Neural cell (in vitro differentiated cells): Measurements from ENCODE around the gene FAM118B. TPM values are rescaled to one million over a fixed set of nuclear protein-coding genes. Genes with fewer than 3 reads are reported as not detected.

Experiments used
- H2AFZ ChIP-seq: fragments of 200-600, 300-800 bp; sonication (generic), shearing (Covaris generic); 2 replicates; pipeline ENCODE4 v1.6.0; 2014; ENCODE audit warnings: low read depth, mild to moderate bottlenecking, antibody characterized with exemption, low read length, moderate library complexity
- H3F3A ChIP-seq: fragments of 200-600 bp; shearing (Covaris generic); 2 replicates; pipeline ENCODE4 v1.6.1; 2016; ENCODE audit warnings: mild to moderate bottlenecking, moderate library complexity, mixed read lengths, antibody characterized with exemption, low read length; ENCODE audit not compliant: insufficient read depth, poor library complexity, severe bottlenecking
- H3K27ac ChIP-seq: fragments of 200-600, 300-800 bp; sonication (generic), shearing (Covaris generic); 2 replicates; pipeline ENCODE4 v1.5.1; 2014; ENCODE audit warnings: mild to moderate bottlenecking, low read length, moderate library complexity
- H3K27me3 ChIP-seq: fragments of 300-800, 200-600 bp; sonication (generic), shearing (Covaris generic); 2 replicates; pipeline ENCODE4 v1.6.0; 2014; ENCODE audit warnings: mild to moderate bottlenecking, low read depth, low read length, moderate library complexity; ENCODE audit not compliant: insufficient read depth
- H3K36me3 ChIP-seq: fragments of 300-800, 200-600 bp; sonication (generic), shearing (Covaris generic); 2 replicates; pipeline ENCODE4 v1.5.1; 2014; ENCODE audit warnings: mild to moderate bottlenecking, antibody characterized with exemption, low read length, moderate library complexity; ENCODE audit not compliant: insufficient read depth
- H3K4me2 ChIP-seq: fragments of 300-800, 200-600 bp; sonication (generic), shearing (Covaris generic); 2 replicates; pipeline ENCODE4 v1.6.0; 2014; ENCODE audit warnings: mild to moderate bottlenecking, low read length
- H3K4me3 ChIP-seq: fragments of 300-800, 200-600 bp; sonication (generic), shearing (Covaris generic); 2 replicates; pipeline ENCODE4 v1.5.1; 2014; ENCODE audit warnings: mild to moderate bottlenecking, low read length, moderate library complexity
- H3K79me2 ChIP-seq: fragments of 200-600 bp; shearing (Covaris generic); replicated peaks from 2 replicates; pipeline ENCODE4 v1.6.0; 2014; ENCODE audit warnings: mild to moderate bottlenecking, low read length, moderate library complexity; ENCODE audit not compliant: insufficient read depth
- H3K9ac ChIP-seq: fragments of 300-800, 200-600 bp; sonication (generic), shearing (Covaris generic); 2 replicates; pipeline ENCODE4 v1.6.1; 2016; ENCODE audit warnings: mild to moderate bottlenecking, low read length, mixed read lengths
- H3K9me2 ChIP-seq: fragments of 200-600 bp; shearing (Covaris generic); 2 replicates; pipeline ENCODE4 v1.6.1; 2016; ENCODE audit warnings: mild to moderate bottlenecking, low read length, mixed read lengths; ENCODE audit not compliant: insufficient read depth
- H3K9me3 ChIP-seq: fragments of 200-600, 300-800 bp; sonication (generic), shearing (Covaris generic); 2 replicates; pipeline ENCODE4 v1.6.1; 2016; ENCODE audit warnings: mild to moderate bottlenecking, mixed run types, low read length, moderate library complexity, mixed read lengths
- H4K20me1 ChIP-seq: fragments of 200-600 bp; shearing (Covaris generic); 2 replicates; pipeline ENCODE4 v1.6.1; 2016; ENCODE audit warnings: mild to moderate bottlenecking, mixed run types; ENCODE audit not compliant: insufficient read depth
- EP300 ChIP-seq: fragments of 450-650 bp; conservative IDR thresholded peaks from 2 replicates; pipeline ENCODE4 v1.6.1; 2014; ENCODE audit warnings: antibody characterized with exemption, mild to moderate bottlenecking, moderate library complexity; ENCODE audit not compliant: poor library complexity, severe bottlenecking
- EZH2 ChIP-seq: fragments of 200-600, 300-800 bp; shearing (Covaris generic), sonication (generic); IDR thresholded peaks from 2 replicates; pipeline ENCODE4 v1.6.1; 2014; ENCODE audit warnings: antibody characterized with exemption, low read length, borderline replicate concordance, mild to moderate bottlenecking; ENCODE audit not compliant: insufficient read depth, poor library complexity, severe bottlenecking
- MXI1 ChIP-seq: fragments of 450-650 bp; conservative IDR thresholded peaks from 2 replicates; pipeline ENCODE4 v1.6.1; 2014; ENCODE audit warnings: antibody characterized with exemption, mild to moderate bottlenecking; ENCODE audit not compliant: poor library complexity, severe bottlenecking
- POLR2AphosphoS5 ChIP-seq: IDR thresholded peaks from 2 replicates; pipeline ENCODE4 v1.6.1; 2012
- RAD21 ChIP-seq: fragments of 450-650 bp; conservative IDR thresholded peaks from 2 replicates; pipeline ENCODE4 v1.6.1; 2014; ENCODE audit warnings: antibody characterized with exemption, mild to moderate bottlenecking, moderate library complexity
- REST ChIP-seq: IDR thresholded peaks from 2 replicates; pipeline ENCODE4 v1.6.1; 2012; ENCODE audit warnings: borderline replicate concordance
- SMC3 ChIP-seq: fragments of 450-650 bp; conservative IDR thresholded peaks from 2 replicates; pipeline ENCODE4 v1.6.1; 2014; ENCODE audit warnings: antibody characterized with exemption, mild to moderate bottlenecking, moderate library complexity; ENCODE audit not compliant: poor library complexity
- TAF1 ChIP-seq: IDR thresholded peaks from 2 replicates; pipeline ENCODE4 v1.6.1; 2012; ENCODE audit warnings: low read depth
- polyA plus RNA-seq: library from polyadenylated mRNA; depleted of rRNA; stranded (reverse); fragments of >200 nt; gene quantifications from 2 replicates; pipeline ENCODE4 v1.2.3, GENCODE V29; 2014
- TF ChIP-seq, protein P1 (sequence below): fragments of 450-650 bp; IDR thresholded peaks from 2 replicates; pipeline ENCODE4 v1.5.1; 2014; ENCODE audit warnings: antibody characterized with exemption, mild to moderate bottlenecking, moderate library complexity; ENCODE audit not compliant: poor library complexity, severe bottlenecking

The FAM118B gene
- polyA plus RNA-seq, 1 donor from 2014 or later = 54.1 TPM

DNA sequence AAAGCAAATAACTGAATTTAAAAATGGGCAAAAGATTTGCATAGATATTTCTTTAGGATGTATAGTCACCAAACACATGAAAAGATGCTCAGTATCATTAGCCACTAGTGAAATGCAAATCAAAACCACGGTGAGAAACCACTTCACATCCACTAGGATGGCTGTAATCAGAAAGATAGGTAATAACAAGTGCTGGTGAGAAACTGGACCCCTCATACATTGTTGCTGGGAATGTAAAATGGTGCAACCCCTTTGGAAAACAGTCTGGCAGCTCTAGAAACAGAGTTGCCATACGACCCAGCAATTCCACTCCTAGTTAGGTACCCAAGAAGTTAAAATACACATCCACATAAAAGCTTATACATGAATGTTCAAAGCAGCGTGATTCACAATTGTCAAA lies 16.5 kb upstream of the FAM118B start:
- no peaks in the 10 kb centered on the region for H3K27me3 ChIP-seq
- no peaks in the 10 kb centered on the region for H3F3A ChIP-seq
- no peak overlapping the region for H3K9ac ChIP-seq
- no peaks in the 10 kb centered on the region for H3K9me2 ChIP-seq
- H2AFZ ChIP-seq = no peak overlapping the region
- no peak for TF ChIP-seq RAD21
- no peak for TF ChIP-seq EP300
- H3K79me2 ChIP-seq = no peaks in the 10 kb centered on the region
- H3K36me3 ChIP-seq = no peaks in the 10 kb centered on the region
- no peaks in the 10 kb centered on the region for H4K20me1 ChIP-seq
- no peak overlapping the region for H3K27ac ChIP-seq
- no peak overlapping the region for H3K4me2 ChIP-seq
- no peak overlapping the region for H3K4me3 ChIP-seq
- no peaks in the 10 kb centered on the region for H3K9me3 ChIP-seq

DNA sequence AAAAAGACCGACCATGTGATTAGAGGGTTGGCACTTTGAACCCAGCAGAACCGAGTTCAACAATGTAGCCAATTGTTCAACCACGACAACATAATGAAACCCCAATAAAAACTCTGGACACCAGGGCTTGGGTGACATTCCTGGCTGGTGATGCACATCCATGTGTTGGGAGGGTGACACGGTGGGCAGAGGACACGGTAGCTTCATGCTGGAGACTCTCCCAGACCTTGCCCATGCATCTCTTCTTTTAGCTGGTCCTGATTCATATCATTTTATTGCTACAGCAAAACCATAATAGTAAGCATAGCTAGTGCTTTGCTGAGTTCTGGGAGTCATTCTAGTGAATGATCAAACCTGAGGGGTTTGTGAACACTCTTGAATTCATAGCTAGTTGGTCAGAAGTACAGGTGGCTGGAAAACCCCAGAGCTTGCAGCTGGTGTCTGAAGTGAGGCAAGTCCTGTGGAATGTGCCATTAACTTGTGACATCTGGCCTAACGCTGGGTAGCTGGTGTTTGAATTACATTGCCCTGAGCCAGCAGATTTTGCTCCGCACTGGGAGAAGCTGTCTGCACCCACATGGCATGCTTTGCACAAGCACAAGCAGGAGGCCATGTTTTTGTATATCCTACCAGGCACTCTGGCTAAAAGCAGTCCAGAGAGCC lies 14.2 kb upstream of the FAM118B start:
- Histone ChIP-seq H3K9ac (no peak overlapping the region), H3K27ac (no peak overlapping the region), H3F3A (no peaks in the 10 kb centered on the region), H3K9me3 (no peaks in the 10 kb centered on the region), H3K4me2 (no peak overlapping the region), H3K79me2 (no peaks in the 10 kb centered on the region), H3K4me3 (no peak overlapping the region), H3K27me3 (no peaks in the 10 kb centered on the region), H4K20me1 (no peaks in the 10 kb centered on the region), H3K9me2 (no peaks in the 10 kb centered on the region), H2AFZ (no peak overlapping the region), H3K36me3 (no peaks in the 10 kb centered on the region)
- TF ChIP-seq RAD21 (no peak), SMC3 (no peak), MXI1 (no peak), TAF1 (no peak), EP300 (no peak), REST (no peak), EZH2 (no peak), POLR2AphosphoS5 (no peak)
- TF ChIP-seq, protein P1, sequence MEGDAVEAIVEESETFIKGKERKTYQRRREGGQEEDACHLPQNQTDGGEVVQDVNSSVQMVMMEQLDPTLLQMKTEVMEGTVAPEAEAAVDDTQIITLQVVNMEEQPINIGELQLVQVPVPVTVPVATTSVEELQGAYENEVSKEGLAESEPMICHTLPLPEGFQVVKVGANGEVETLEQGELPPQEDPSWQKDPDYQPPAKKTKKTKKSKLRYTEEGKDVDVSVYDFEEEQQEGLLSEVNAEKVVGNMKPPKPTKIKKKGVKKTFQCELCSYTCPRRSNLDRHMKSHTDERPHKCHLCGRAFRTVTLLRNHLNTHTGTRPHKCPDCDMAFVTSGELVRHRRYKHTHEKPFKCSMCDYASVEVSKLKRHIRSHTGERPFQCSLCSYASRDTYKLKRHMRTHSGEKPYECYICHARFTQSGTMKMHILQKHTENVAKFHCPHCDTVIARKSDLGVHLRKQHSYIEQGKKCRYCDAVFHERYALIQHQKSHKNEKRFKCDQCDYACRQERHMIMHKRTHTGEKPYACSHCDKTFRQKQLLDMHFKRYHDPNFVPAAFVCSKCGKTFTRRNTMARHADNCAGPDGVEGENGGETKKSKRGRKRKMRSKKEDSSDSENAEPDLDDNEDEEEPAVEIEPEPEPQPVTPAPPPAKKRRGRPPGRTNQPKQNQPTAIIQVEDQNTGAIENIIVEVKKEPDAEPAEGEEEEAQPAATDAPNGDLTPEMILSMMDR = no peak
